Stimulated activated naive CD8-positive, alpha-beta T cell treated with anti-CD3 and anti-CD28 coated beads, Interleukin-15, Interleukin-2, amounts not matched to agents 100 U/mL and 50 U/mL, for 24 hours (primary cell): Measurements from ENCODE around the gene FNIP1.
"Not testable (repeated sequence)": the region's sequence is repeated elsewhere in the genome, so short reads cannot be mapped to it uniquely, and the experiment has no call there.

Source experiments
- ATAC-seq: fragments of 150-1000 bp; cut with Tn5 transposase; one replicate; pipeline ENCODE4 v1.10.0; 2021
- DNase-seq: peaks from one replicate; pipeline ENCODE4 v3.0.0; 2021

The FNIP1 gene

DNA sequence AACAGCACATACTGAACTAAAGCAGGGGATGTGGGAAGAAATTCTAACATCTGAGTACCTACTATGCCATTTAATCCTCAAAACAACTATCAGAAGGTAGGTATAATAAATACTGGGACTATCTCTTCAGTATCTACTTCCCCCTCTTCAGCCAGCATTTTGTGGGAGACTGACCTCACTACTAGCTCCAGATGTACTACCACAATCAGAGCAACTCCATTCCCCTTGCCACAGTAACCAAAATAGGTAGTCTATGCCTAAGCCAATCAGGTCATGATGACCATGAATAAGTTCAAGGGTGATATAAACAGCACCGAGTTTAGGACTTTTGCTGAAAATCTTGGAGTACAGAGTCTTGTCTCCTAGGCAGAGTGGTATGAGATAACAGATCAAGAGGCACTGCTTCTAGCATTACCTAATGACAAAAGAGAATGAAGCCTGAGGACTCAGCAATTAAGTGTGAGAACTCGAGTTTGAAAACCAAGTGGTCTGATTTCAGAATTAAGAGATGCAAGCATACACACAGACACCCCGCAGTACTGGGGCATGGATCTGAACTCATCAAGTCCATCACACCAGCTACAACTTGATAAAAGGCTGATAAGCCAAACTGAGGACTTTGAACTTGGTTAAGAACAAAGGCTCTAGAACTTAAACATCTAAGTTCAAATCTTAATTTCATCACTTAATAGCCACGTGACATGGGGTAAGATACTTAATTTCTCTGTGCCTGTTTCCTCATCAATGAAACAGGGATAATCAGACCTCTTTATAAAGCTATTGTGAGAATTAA lies 9.7 kb downstream of the FNIP1 start:
- no peak for DNase-seq

GRCh38 chr5:131786036-131786435 lies 10.8 kb downstream of the FNIP1 start:
- ATAC-seq (no peak), DNase-seq (no peak)

More for the DNA sequence above, 9.7 kb downstream of the FNIP1 start:
- no peak for ATAC-seq

- DNase-seq (no peak), ATAC-seq (no peak)
Observed at GRCh38 chr5:131783874-131784273, 12.9 kb downstream of the FNIP1 start.

DNA sequence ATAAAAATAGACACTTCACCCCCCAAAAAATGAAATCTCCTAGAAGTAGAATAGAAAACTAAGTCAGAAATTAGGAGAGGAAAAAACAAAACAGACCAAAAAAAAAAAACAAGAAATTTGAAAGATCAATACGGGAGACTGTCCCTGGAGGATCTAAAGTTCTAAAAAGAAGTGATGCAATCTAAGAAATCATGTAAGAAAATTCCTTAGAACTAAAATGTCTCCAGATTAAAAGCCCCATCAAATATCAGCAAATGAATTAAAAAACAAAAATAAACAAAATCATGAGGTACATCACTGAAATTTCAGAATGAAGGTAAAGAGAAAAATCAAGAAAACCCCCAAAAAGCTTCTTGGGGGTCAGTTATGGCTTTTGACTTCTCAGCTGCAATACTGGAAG lies 13.5 kb downstream of the FNIP1 start:
- ATAC-seq (no peak), DNase-seq (no peak)

GRCh38 chr5:131782717-131783116 lies 14.1 kb downstream of the FNIP1 start:
- ATAC-seq, result no peak
- no peak for DNase-seq

- not testable (repeated sequence) for DNase-seq, ATAC-seq
Observed at GRCh38 chr5:131778141-131778540, 18.7 kb downstream of the FNIP1 start.

GRCh38 chr5:131776450-131776849 lies 20.4 kb downstream of the FNIP1 start:
- DNase-seq, result no peak
- ATAC-seq, result no peak

DNA sequence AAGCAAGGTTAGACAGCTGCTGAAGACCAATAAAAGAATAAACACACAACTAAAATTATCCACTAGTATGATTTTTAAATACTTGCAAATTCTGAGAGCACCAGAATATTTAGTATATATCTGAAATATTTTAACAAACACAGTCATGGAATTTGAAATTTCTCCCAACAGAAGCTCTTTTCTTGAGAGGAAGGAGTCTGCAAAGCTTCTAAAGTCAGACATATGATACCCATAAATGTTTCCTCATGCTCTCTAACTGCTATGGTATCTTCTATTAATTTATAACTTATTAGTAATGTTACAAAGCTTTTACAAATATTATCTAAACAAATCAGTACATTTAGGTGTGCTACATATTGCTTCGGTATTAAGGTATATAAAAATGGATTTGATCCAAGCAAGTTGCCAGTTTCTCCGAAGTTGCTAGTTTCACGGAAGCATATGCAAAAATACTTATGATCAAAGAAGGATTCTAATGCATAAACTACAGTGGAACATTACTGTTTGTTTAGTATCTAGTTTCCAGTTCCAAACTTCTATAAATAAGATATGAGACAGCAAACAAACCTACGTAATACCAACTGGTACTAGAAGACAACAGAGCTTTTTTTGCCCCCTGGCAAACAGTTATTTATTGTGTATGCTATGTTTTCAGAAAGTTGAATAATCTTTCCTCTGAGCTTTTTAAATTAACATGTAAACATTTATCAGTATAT lies 22.0 kb downstream of the FNIP1 start:
- ATAC-seq (no peak), DNase-seq (no peak)

DNA sequence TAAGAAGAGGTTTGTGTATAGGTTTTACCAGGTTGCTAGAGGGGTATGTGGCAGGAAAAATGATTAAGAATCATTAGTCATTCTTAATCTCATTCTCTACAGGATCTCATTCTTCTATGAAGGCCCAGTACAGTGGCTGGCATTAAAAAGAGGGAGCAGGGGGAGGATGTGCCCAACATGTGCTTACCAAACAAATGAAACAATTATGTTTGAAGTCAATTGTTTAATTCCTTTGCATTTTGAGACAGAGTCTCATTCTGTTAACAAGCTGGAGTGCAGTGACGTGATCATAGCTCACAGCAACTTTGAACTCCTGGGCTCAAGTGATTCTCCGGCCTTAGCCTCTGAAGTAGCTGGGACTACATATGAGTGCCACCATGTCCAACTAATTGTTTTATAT lies 23.0 kb downstream of the FNIP1 start:
- DNase-seq, result no peak
- ATAC-seq, result no peak

DNA sequence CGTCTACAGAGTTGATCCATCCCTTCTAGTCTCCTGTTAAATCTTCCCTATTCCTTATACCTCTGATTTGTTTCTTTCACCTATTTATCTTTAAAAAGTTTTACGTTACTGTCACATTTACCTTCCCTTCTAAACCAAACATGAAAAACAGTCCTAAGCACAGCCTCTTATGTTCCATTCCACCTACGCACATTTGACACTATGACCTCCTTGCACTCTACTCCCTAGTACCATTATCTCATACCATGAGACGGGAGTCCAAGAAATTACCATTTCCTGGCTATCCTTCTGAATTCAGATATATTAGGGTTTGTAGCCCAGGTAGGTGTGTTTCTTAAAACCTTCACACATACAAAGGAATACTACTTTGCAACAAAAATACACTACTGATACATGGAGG lies 25.1 kb downstream of the FNIP1 start:
- DNase-seq (no peak), ATAC-seq (no peak)

GRCh38 chr5:131769961-131770360 lies 26.9 kb downstream of the FNIP1 start:
- no peak for ATAC-seq
- no peak for DNase-seq

DNA sequence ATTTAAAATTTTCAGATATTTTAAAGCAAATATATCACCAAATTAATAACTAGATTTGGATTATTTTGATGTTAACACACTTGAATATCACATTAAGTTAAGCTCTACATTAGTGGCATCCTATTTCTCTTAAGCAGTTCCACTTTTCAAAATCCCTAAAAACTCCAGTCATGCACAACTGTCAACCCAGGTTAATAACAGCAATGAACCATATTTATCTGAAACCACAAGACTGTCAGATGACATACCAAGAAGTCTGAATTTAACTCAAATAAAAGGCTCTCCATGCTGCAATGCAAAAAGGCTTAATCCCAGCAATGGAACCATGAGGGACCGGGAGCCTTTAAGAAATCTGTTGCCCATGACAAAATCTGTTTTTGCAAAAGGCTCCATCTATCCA lies 27.5 kb downstream of the FNIP1 start:
- no peak for ATAC-seq

GRCh38 chr5:131767891-131768290 lies 28.9 kb downstream of the FNIP1 start:
- no peak for DNase-seq
- no peak for ATAC-seq

More for the DNA sequence above, 27.5 kb downstream of the FNIP1 start:
- no peak for DNase-seq

DNA sequence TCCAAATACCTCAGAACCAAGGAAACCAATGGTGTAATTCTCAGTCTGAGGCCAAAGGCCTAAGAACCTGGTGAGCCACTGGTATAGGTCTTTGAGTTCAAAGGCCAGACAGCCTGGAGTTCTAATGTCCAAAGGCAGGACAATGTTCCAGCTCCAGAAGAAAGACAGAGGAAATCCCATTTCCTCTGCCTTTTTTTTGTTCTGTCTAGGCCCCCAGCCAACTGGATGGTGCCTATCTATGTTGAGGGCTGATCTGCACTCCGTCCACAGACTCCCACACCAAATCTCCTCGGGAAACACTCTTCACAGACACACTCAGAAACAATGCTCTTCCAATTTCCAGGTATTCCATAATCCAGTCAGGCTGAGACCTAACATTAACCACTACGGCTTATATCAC lies 30.1 kb downstream of the FNIP1 start:
- no peak for DNase-seq
- ATAC-seq, result no peak

DNA sequence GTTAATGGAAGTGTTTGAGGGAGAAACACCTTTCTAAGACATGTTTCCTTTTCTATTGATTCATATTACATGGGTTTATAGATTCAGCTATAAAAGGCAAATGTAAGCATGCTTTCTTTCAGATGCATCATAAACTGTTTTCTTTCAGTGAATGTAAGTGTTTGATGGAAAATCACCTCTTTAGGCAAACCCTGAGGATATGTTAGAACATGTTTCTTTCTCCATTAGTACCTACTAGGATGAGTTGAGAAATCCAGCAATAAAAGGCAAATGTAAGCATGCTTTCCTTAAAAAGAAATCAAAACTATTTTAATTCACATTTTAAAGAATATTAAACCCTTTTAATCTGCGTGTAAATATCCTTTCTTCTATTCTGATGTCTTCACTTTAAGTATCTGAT lies 31.6 kb downstream of the FNIP1 start:
- DNase-seq (no peak), ATAC-seq (no peak)

- ATAC-seq (no peak), DNase-seq (no peak)
Observed at GRCh38 chr5:131763968-131764367, 32.8 kb downstream of the FNIP1 start.

DNA sequence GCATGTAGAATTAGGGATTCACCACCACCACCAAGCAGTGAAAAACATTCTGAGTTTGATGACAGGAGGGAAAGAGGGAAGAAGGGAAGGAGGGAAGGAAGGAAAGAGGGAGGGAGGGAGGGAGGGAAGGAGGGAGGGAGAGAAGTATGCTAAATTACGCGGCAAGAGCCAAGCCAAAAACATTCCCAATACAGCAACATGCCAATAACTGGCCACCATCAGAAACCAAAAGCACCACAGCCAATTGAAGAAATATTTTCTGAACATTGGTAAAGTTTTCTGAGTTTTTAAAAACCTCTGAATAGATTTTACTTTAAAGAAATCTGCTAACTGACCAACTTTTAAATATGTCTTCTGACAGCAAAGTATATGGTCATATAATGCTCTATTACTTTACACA lies 36.0 kb downstream of the FNIP1 start:
- DNase-seq, result no peak
- ATAC-seq, result no peak

- no peak for DNase-seq
- no peak for ATAC-seq
Observed at GRCh38 chr5:131759704-131760103, 37.1 kb downstream of the FNIP1 start.

GRCh38 chr5:131758520-131758900 lies 38.3 kb downstream of the FNIP1 start:
- no peak for ATAC-seq
- DNase-seq, result no peak

DNA sequence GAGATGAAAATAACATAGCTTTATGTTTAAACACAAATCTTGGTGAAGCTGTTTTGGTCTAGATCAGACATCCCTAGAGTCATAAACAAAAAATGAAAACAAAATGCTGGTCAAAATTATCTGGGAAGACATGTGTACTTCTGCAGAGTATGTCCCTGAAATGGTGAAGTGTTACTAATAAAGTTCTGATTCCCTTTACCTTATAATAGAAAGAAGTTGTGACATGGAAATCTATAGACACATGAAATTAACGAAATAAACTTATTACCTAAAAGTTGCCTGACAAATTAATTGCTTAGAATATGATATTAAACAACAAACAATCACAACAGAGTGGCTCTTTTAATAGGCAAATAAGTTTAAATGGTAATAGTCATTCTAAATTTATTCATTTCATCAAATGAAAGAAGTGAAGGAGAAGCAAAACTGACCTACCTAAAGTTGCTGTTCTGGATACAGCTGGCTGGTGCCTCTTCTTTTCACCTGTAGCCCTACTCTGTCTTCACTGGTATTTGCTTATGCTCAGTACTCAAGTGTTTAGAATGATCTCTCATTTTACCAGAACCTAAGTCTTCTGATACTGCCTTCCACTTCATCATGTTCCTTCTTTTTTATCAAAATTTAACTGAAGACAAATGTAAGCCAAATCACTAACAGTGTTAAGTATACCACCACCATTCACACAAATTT lies 38.8 kb downstream of the FNIP1 start:
- ATAC-seq (no peak), DNase-seq (no peak)

DNA sequence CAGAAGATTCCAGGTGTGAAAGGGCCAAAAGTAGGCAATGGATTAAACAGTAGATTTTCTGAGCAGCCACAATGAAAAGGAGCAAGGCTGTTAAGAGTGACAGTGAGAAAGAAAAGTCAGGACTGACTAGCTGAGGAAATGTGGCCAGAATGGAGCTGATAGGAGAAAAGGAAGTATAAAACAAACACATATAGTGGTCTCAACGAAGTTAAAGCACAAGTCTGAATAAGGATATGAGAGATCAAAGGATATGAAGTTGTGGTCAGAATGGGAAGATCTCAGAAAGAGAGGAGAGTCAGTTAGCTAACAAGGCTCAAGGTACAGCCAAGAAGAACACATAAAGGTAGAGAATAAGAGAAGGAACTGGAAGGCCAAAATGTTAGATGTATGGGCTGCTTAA lies 39.9 kb downstream of the FNIP1 start:
- DNase-seq (no peak), ATAC-seq (no peak)

DNA sequence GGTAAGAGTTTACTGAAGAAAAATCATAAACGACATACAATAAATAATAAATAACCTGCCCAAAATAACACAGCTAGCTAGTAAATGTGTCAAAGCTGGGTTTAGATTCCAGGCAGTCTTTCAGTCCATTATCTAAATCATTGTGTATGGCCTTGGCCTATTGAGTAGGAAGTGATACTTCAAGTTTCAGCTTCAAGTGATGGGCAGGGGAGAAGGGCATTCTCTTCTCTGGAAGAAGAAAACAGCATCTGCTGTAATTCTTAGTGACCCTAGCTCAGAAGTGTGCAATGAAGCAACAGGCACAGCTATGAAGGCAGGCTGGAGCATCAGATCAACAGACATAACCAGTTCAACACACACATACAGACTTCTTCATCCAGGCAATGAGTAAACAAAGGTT lies 42.5 kb downstream of the FNIP1 start:
- ATAC-seq (no peak), DNase-seq (no peak)

- no peak for DNase-seq
Observed at GRCh38 chr5:131751506-131751905, 45.3 kb downstream of the FNIP1 start.

More at GRCh38 chr5:131751506-131751905, 45.3 kb downstream of the FNIP1 start:
- ATAC-seq, result no peak
